Liver (tissue), 9 donors: ENCODE data around the gene CDK15. TPM values are rescaled to one million over a fixed set of nuclear protein-coding genes. Genes with fewer than 3 reads are reported as not detected.

ENCODE experiments used
- DNase-seq: peaks from one replicate; pipeline ENCODE4 v3.0.0-alpha.2; 2017; ENCODE audit warnings: low spot score
- H3K27ac ChIP-seq, 2 donors: one replicate each; pipeline ENCODE4 v1.7.0; 2013; ENCODE audit warnings: inconsistent platforms in 2 of 2, low read length in 2 of 2, control low read depth in 1 of 2, low read depth in 1 of 2, mild to moderate bottlenecking in 1 of 2
- H3K27me3 ChIP-seq, 4 donors: one replicate each; pipeline versions ENCODE4 v1.6.1 to v1.7.0; 2013; ENCODE audit warnings: low read length in 3 of 4, inconsistent platforms in 1 of 4, mild to moderate bottlenecking in 1 of 4, moderate library complexity in 1 of 4; ENCODE audit not compliant: control insufficient read depth in 4 of 4, insufficient read depth in 4 of 4
- H3K36me3 ChIP-seq, 4 donors: one replicate each; pipeline versions ENCODE4 v1.6.1 to v1.7.0; 2013; ENCODE audit warnings: low read length in 3 of 4, mild to moderate bottlenecking in 3 of 4, low read depth in 1 of 4, moderate library complexity in 1 of 4; ENCODE audit not compliant: control insufficient read depth in 4 of 4, insufficient read depth in 3 of 4
- H3K4me1 ChIP-seq, 4 donors: one replicate each; pipeline versions ENCODE4 v1.6.1 to v1.7.0; 2013; ENCODE audit warnings: low read length in 3 of 4, mild to moderate bottlenecking in 3 of 4, moderate library complexity in 1 of 4; ENCODE audit not compliant: control insufficient read depth in 4 of 4, insufficient read depth in 4 of 4
- H3K4me3 ChIP-seq, 3 donors: one replicate each; pipeline versions ENCODE4 v1.6.1 to v1.7.0; 2013; ENCODE audit warnings: low read length in 3 of 3, control low read depth in 1 of 3, low read depth in 1 of 3, mild to moderate bottlenecking in 1 of 3
- H3K9ac ChIP-seq, 2 donors: one replicate each; pipeline ENCODE4 v1.7.0; 2013; ENCODE audit warnings: low read length in 2 of 2, mild to moderate bottlenecking in 2 of 2, moderate library complexity in 2 of 2, control low read depth in 1 of 2, low read depth in 1 of 2
- H3K9me3 ChIP-seq, 4 donors: one replicate each; pipeline versions ENCODE4 v1.6.1 to v1.7.0; 2013; ENCODE audit warnings: low read length in 3 of 4; ENCODE audit not compliant: control insufficient read depth in 4 of 4
- EGR1 ChIP-seq, 2 donors: IDR thresholded peaks; 2 replicates each; pipeline ENCODE4 v1.6.1; 2016 to 2018; ENCODE audit warnings: antibody characterized with exemption in 2 of 2, low read depth in 2 of 2
- FOXA1 ChIP-seq: IDR thresholded peaks from 2 replicates; pipeline ENCODE4 v1.6.1; 2016; ENCODE audit warnings: antibody characterized with exemption
- FOXA2 ChIP-seq: IDR thresholded peaks from 2 replicates; pipeline ENCODE4 v1.6.1; 2016; ENCODE audit warnings: antibody characterized with exemption
- GABPA ChIP-seq, 2 donors: IDR thresholded peaks in 1 of 2; conservative IDR thresholded peaks in 1 of 2; 2 replicates each; pipeline ENCODE4 v1.6.1; 2016; ENCODE audit warnings: antibody characterized with exemption in 2 of 2, mild to moderate bottlenecking in 1 of 2, moderate library complexity in 1 of 2
- HNF4A ChIP-seq, 2 donors: conservative IDR thresholded peaks; 2 replicates each; pipeline ENCODE4 v1.6.1; 2016; ENCODE audit warnings: antibody characterized with exemption in 2 of 2, mild to moderate bottlenecking in 2 of 2
- HNF4G ChIP-seq: IDR thresholded peaks from 2 replicates; pipeline ENCODE4 v1.6.1; 2016; ENCODE audit warnings: antibody characterized with exemption
- JUND ChIP-seq, 2 donors: IDR thresholded peaks; 2 replicates each; pipeline ENCODE4 v1.6.1; 2016; ENCODE audit warnings: antibody characterized with exemption in 2 of 2
- NR2F2 ChIP-seq: IDR thresholded peaks from 2 replicates; pipeline ENCODE4 v1.6.1; 2016; ENCODE audit warnings: antibody characterized with exemption
- RAD21 ChIP-seq, 2 donors: IDR thresholded peaks; 2 replicates each; pipeline ENCODE4 v1.6.1; 2016; ENCODE audit warnings: antibody characterized with exemption in 2 of 2, mild to moderate bottlenecking in 2 of 2
- RXRA ChIP-seq, 2 donors: IDR thresholded peaks; 2 replicates each; pipeline ENCODE4 v1.6.1; 2017 to 2018; ENCODE audit warnings: antibody characterized with exemption in 2 of 2, mild to moderate bottlenecking in 1 of 2
- SP1 ChIP-seq: IDR thresholded peaks from 2 replicates; pipeline ENCODE4 v1.6.1; 2018; ENCODE audit warnings: antibody characterized with exemption, mild to moderate bottlenecking
- TAF1 ChIP-seq: conservative IDR thresholded peaks from 2 replicates; pipeline ENCODE4 v1.6.1; 2016; ENCODE audit warnings: antibody characterized with exemption, mild to moderate bottlenecking
- YY1 ChIP-seq: IDR thresholded peaks from 2 replicates; pipeline ENCODE4 v1.6.1; 2016; ENCODE audit warnings: antibody characterized with exemption, mild to moderate bottlenecking
- polyA plus RNA-seq, 2 donors: library from polyadenylated mRNA; stranded (reverse) in 1 of 2; unstranded in 1 of 2; fragments of 200-250 nt in 1 of 2; fragments of >200 nt in 1 of 2; fragmentation: Nextera tagmentation in 1 of 2; extraction: Ambion mirVana in 1 of 2; gene quantifications; one replicate each; pipeline versions ENCODE4 v1.2.1 to v1.2.3, GENCODE V29; 2013 to 2015
- total RNA-seq, 2 donors: library from RNA; depleted of rRNA; stranded (reverse); fragments of >200 nt; gene quantifications; one replicate each; pipeline ENCODE4 v1.2.3, GENCODE V29; 2014
- TF ChIP-seq, protein P1 (sequence below): IDR thresholded peaks from 2 replicates; pipeline ENCODE4 v1.6.1; 2016; ENCODE audit warnings: antibody characterized with exemption, mild to moderate bottlenecking
- TF ChIP-seq, protein P2 (sequence below): IDR thresholded peaks from 2 replicates; pipeline ENCODE4 v1.6.1; 2016; ENCODE audit warnings: antibody characterized with exemption
- TF ChIP-seq, protein P3 (sequence below): IDR thresholded peaks from 2 replicates; pipeline ENCODE4 v1.6.1; 2016; ENCODE audit warnings: antibody characterized with exemption
- TF ChIP-seq, protein P4 (sequence below): IDR thresholded peaks from 2 replicates; pipeline ENCODE4 v1.6.1; 2016; ENCODE audit warnings: antibody characterized with exemption
- TF ChIP-seq, protein P5 (sequence below): fragments of 150-350 bp; IDR thresholded peaks from 2 replicates; pipeline ENCODE4 v1.5.1; 2017; ENCODE audit warnings: improper control_type of control experiment, low read depth, low read length; ENCODE audit not compliant: missing input control
- donor health status: healthy.
- donor health status: healthy.
- donor health status: healthy.
- donor health status: healthy.
- donor health status: healthy.

The CDK15 gene
- total and polyA plus RNA-seq, 4 donors: under 0.01 to 0.47 (median 0.06) TPM; not detected in 1

DNA sequence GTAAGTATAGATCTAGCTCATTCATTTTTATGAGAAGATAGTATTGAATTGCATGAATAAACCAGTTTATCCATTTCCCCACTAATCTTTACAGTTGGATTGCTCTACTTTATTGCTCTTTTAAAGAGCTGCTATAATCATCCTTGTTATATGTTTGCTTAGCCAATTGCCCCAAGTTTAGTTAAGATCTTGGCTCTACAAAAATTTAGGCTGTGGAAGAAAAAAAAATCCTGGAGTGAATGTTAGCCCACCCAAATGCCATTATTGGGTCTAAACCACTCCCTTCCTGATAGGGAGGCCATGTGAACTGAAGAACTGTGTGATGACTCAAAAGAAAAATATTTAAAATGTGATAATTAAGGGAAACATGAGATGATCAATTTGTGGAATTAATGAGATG is 28.5 kb upstream of the CDK15 start:
- Histone ChIP-seq H3K4me1 (peaks cover 2 to 51% (median 34%) of the 10 kb centered on the region in 4 donors), H3K27ac (no peak overlapping the region), H3K27me3 (no peaks in the 10 kb centered on the region), H3K9ac (no peak overlapping the region), H3K4me3 (no peak overlapping the region), H3K36me3 (no peaks in the 10 kb centered on the region), H3K9me3 (no peaks in the 10 kb centered on the region)
- DNase-seq: no peak
- TF ChIP-seq, protein P1, sequence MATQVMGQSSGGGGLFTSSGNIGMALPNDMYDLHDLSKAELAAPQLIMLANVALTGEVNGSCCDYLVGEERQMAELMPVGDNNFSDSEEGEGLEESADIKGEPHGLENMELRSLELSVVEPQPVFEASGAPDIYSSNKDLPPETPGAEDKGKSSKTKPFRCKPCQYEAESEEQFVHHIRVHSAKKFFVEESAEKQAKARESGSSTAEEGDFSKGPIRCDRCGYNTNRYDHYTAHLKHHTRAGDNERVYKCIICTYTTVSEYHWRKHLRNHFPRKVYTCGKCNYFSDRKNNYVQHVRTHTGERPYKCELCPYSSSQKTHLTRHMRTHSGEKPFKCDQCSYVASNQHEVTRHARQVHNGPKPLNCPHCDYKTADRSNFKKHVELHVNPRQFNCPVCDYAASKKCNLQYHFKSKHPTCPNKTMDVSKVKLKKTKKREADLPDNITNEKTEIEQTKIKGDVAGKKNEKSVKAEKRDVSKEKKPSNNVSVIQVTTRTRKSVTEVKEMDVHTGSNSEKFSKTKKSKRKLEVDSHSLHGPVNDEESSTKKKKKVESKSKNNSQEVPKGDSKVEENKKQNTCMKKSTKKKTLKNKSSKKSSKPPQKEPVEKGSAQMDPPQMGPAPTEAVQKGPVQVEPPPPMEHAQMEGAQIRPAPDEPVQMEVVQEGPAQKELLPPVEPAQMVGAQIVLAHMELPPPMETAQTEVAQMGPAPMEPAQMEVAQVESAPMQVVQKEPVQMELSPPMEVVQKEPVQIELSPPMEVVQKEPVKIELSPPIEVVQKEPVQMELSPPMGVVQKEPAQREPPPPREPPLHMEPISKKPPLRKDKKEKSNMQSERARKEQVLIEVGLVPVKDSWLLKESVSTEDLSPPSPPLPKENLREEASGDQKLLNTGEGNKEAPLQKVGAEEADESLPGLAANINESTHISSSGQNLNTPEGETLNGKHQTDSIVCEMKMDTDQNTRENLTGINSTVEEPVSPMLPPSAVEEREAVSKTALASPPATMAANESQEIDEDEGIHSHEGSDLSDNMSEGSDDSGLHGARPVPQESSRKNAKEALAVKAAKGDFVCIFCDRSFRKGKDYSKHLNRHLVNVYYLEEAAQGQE: no peak
- TF ChIP-seq HNF4A (conservative IDR thresholded peaks at IDR 0.05): no peak
- TF ChIP-seq EGR1 (IDR thresholded peaks at IDR 0.05; ENCODE audit: low read depth in 2 of 2): no peak
- TF ChIP-seq NR2F2: no peak
- TF ChIP-seq JUND (IDR thresholded peaks at IDR 0.05): no peak
- TF ChIP-seq YY1: no peak
- no peak for TF ChIP-seq RAD21 (IDR thresholded peaks at IDR 0.05)
- no peak for TF ChIP-seq GABPA (IDR thresholded peaks at IDR 0.05 in 1 of 2, conservative IDR thresholded peaks at IDR 0.05 in 1 of 2)
- TF ChIP-seq HNF4G: no peak
- TF ChIP-seq TAF1: no peak
- TF ChIP-seq, protein P2, sequence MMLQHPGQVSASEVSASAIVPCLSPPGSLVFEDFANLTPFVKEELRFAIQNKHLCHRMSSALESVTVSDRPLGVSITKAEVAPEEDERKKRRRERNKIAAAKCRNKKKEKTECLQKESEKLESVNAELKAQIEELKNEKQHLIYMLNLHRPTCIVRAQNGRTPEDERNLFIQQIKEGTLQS: no peak
- TF ChIP-seq, protein P3, sequence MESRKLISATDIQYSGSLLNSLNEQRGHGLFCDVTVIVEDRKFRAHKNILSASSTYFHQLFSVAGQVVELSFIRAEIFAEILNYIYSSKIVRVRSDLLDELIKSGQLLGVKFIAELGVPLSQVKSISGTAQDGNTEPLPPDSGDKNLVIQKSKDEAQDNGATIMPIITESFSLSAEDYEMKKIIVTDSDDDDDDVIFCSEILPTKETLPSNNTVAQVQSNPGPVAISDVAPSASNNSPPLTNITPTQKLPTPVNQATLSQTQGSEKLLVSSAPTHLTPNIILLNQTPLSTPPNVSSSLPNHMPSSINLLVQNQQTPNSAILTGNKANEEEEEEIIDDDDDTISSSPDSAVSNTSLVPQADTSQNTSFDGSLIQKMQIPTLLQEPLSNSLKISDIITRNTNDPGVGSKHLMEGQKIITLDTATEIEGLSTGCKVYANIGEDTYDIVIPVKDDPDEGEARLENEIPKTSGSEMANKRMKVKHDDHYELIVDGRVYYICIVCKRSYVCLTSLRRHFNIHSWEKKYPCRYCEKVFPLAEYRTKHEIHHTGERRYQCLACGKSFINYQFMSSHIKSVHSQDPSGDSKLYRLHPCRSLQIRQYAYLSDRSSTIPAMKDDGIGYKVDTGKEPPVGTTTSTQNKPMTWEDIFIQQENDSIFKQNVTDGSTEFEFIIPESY: no peak
- no peak for TF ChIP-seq RXRA (IDR thresholded peaks at IDR 0.05)
- TF ChIP-seq, protein P4, sequence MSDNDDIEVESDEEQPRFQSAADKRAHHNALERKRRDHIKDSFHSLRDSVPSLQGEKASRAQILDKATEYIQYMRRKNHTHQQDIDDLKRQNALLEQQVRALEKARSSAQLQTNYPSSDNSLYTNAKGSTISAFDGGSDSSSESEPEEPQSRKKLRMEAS: no peak
- no peak for TF ChIP-seq FOXA1
- TF ChIP-seq, protein P5, sequence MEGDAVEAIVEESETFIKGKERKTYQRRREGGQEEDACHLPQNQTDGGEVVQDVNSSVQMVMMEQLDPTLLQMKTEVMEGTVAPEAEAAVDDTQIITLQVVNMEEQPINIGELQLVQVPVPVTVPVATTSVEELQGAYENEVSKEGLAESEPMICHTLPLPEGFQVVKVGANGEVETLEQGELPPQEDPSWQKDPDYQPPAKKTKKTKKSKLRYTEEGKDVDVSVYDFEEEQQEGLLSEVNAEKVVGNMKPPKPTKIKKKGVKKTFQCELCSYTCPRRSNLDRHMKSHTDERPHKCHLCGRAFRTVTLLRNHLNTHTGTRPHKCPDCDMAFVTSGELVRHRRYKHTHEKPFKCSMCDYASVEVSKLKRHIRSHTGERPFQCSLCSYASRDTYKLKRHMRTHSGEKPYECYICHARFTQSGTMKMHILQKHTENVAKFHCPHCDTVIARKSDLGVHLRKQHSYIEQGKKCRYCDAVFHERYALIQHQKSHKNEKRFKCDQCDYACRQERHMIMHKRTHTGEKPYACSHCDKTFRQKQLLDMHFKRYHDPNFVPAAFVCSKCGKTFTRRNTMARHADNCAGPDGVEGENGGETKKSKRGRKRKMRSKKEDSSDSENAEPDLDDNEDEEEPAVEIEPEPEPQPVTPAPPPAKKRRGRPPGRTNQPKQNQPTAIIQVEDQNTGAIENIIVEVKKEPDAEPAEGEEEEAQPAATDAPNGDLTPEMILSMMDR: no peak
- TF ChIP-seq FOXA2: no peak
- TF ChIP-seq SP1: no peak
